Activated CD4-positive, alpha-beta T cell treated with anti-CD3 and anti-CD28 coated beads, Interleukin-2, amount 50 U/mL, for 16 hours (primary cell): ENCODE data around the gene GUCY1A1.

Experiments used
- DNase-seq: peaks from one replicate; pipeline ENCODE4 v3.0.0-alpha.2; 2020

GUCY1A1 gene

GRCh38 chr4:155694100-155694785, 27.6 kb downstream of the GUCY1A1 start:
- no peak for DNase-seq

GRCh38 chr4:155696226-155696625, 29.6 kb downstream of the GUCY1A1 start:
- no peak for DNase-seq

GRCh38 chr4:155696726-155697125, 30.1 kb downstream of the GUCY1A1 start:
- DNase-seq: no peak

GRCh38 chr4:155701827-155702226, 35.2 kb downstream of the GUCY1A1 start:
- DNase-seq: no peak

- DNase-seq: no peak
Observed at GRCh38 chr4:155703486-155704247, 37.0 kb downstream of the GUCY1A1 start.

GRCh38 chr4:155704841-155705404, 38.3 kb downstream of the GUCY1A1 start:
- no peak for DNase-seq

- DNase-seq: no peak
Observed at GRCh38 chr4:155705664-155706063, 39.0 kb downstream of the GUCY1A1 start.

- no peak for DNase-seq
Observed at GRCh38 chr4:155706147-155706546, 39.5 kb downstream of the GUCY1A1 start.

GRCh38 chr4:155707251-155707650, 40.6 kb downstream of the GUCY1A1 start:
- no peak for DNase-seq

GRCh38 chr4:155708782-155709181, 42.1 kb downstream of the GUCY1A1 start:
- no peak for DNase-seq

GRCh38 chr4:155709918-155710317, 43.3 kb downstream of the GUCY1A1 start:
- DNase-seq: no peak

- no peak for DNase-seq
Observed at GRCh38 chr4:155711556-155711955, 44.9 kb downstream of the GUCY1A1 start.

- no peak for DNase-seq
Observed at GRCh38 chr4:155712846-155713245, 46.2 kb downstream of the GUCY1A1 start.

- no peak for DNase-seq
Observed at GRCh38 chr4:155713911-155714310, 47.3 kb downstream of the GUCY1A1 start.

GRCh38 chr4:155722336-155722735, 55.7 kb downstream of the GUCY1A1 start:
- DNase-seq: no peak

- no peak for DNase-seq
Observed at GRCh38 chr4:155722816-155723499, 56.3 kb downstream of the GUCY1A1 start.

- no peak for DNase-seq
Observed at GRCh38 chr4:155724731-155725130, 58.1 kb downstream of the GUCY1A1 start.

GRCh38 chr4:155734065-155734464, 67.4 kb downstream of the GUCY1A1 start:
- DNase-seq: no peak

GRCh38 chr4:155734951-155735350, 68.3 kb downstream of the GUCY1A1 start:
- DNase-seq: no peak

- no peak for DNase-seq
Observed at GRCh38 chr4:155735496-155735895, 68.8 kb downstream of the GUCY1A1 start.

- DNase-seq: no peak
Observed at GRCh38 chr4:155738548-155738947, 71.9 kb downstream of the GUCY1A1 start.

GRCh38 chr4:155741546-155741945, 74.9 kb downstream of the GUCY1A1 start:
- DNase-seq: no peak

- DNase-seq: no peak
Observed at GRCh38 chr4:155742310-155743015, 75.8 kb downstream of the GUCY1A1 start.
